GM12801 (cell line): ENCODE measurements around the gene MCM9.

ENCODE experiments used
- CTCF ChIP-seq: IDR thresholded peaks from one replicate; pipeline ENCODE4 v1.5.1; 2011; ENCODE audit warnings: control low read depth; ENCODE audit not compliant: insufficient read length; ENCODE audit errors: extremely low read depth

MCM9 gene

GRCh38 chr6:118932421-118932820, 2.5 kb downstream of the MCM9 start:
- no peak for TF ChIP-seq CTCF

- no peak for TF ChIP-seq CTCF
Observed at GRCh38 chr6:118931436-118931835, 3.5 kb downstream of the MCM9 start.

- TF ChIP-seq CTCF, result no peak
Observed at GRCh38 chr6:118930680-118931079, 4.3 kb downstream of the MCM9 start.

- no peak for TF ChIP-seq CTCF
Observed at GRCh38 chr6:118923035-118923434, 11.9 kb downstream of the MCM9 start.

GRCh38 chr6:118921084-118921483, 13.9 kb downstream of the MCM9 start:
- TF ChIP-seq CTCF, result no peak

GRCh38 chr6:118918329-118918725, 16.6 kb downstream of the MCM9 start:
- no peak for TF ChIP-seq CTCF

- TF ChIP-seq CTCF, result no peak
Observed at GRCh38 chr6:118917546-118918328, 17.2 kb downstream of the MCM9 start.

GRCh38 chr6:118914598-118914997, 20.4 kb downstream of the MCM9 start:
- TF ChIP-seq CTCF, result no peak
